ENCODE measurements around the gene CGB1. TPM values are rescaled to one million over a fixed set of nuclear protein-coding genes. Genes with fewer than 3 reads are reported as not detected.
"Not testable (repeated sequence)": the region's sequence is repeated elsewhere in the genome, so short reads cannot be mapped to it uniquely, and the experiment has no call there.

CGB1 gene
- total RNA-seq (not detected), polyA plus RNA-seq (not detected)

DNA sequence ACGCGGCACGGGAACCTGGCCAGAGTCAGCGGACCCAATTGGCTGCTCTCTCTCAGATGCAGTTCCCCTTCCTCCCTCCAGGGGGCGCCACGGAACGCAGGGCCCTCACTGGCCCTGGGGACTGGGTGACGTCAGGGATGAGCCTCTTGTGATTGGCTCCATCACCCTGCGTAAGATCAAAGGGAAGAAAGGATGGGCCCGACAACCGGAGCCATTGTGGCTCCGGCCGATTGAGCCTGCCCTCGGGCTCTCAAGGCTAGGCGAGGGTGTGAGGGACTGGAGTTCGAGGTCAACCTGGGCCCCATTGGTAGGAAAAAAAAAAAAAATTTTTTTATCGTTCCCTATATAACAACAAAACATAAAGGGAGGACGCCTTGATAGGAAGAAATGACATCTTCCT, at the start of gene CGB1:
Gene CGB1, minus strand, starts transcription at position 81 of the 400 bp plus-strand sequence. CDS start 184 bp downstream, outside the sequence.
- intact Hi-C loops (cut with micrococcal nuclease); CTCF ChIA-PET (ENCODE audit: partially characterized antibody); H3K9me3 Mint-ChIP-seq: not testable (repeated sequence)

DNA sequence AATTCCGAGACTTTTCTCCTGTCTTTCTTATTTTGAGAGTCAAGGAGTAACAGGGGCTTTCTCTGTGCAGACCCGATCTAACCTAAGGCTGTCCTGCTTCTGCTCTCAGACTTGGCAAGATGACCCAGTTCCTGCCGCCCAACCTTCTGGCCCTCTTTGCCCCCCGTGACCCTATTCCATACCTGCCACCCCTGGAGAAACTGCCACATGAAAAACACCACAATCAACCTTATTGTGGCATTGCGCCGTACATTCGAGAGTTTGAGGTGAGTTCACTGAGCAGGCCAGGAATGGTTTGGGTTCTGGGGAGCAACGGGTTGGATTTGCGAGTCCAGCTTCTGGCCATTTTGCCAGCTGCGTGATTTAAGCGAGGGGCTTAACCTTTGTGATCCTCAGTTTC, 49.6 kb upstream of the CGB1 start:
- intact Hi-C loops (cut with micrococcal nuclease) = loop anchor here (5.0 kb wide), 1 partner anchor 41 kb away; no protein-coding TSS in a partner anchor
- Histone ChIP-seq H3K27me3 (ENCODE audit: insufficient read depth, low read length) (no peaks in the 10 kb centered on the region), H3K36me3 (ENCODE audit: insufficient read depth, low read length) (peaks cover 16% of the 10 kb centered on the region), H3K9me3 (ENCODE audit: control insufficient read depth in 1 of 2, low read length in 2 of 2) (no peaks in the 10 kb centered on the region), H3K4me1 (ENCODE audit: insufficient read depth, low read length) (peaks cover 32% of the 10 kb centered on the region), H3K27ac (ENCODE audit: low read depth, low read length) (peak overlapping the region; percentile 81), H3K4me3 (ENCODE audit: low read length in 2 of 2) (peak overlapping the region; percentile 72 to 95)
- Mint-ChIP-seq H3K27me3 (peaks cover 0 to 3% of the 10 kb centered on the region in 2 donors), H3K27ac (peak overlapping the region; percentile 88 to 98 (median 93)), H3K36me3 (peaks cover 22 to 43% of the 10 kb centered on the region in 2 donors), H3K4me3 (peak overlapping the region; percentile 82 to 96 (median 94)), H3K9me3 (peaks cover 0 to 2% (median 0%) of the 10 kb centered on the region in 8 donors), H3K4me1 (peaks cover 23 to 54% (median 38%) of the 10 kb centered on the region in 4 donors)
- no peak for DNase-seq
- POLR2A ChIA-PET (ENCODE audit: partially characterized antibody) = interaction anchor here (0.8 to 1.1 kb wide), 2 partner anchors 9 to 11 kb away, joined by 3 to 4 read pairs; no protein-coding TSS in a partner anchor
- CTCF ChIA-PET (ENCODE audit: partially characterized antibody) = interaction anchor here (1.0 to 3.9 kb wide), 3 partner anchors 12 to 113 kb away, joined by 3 to 28 read pairs (median 4); no protein-coding TSS in a partner anchor

More for the DNA sequence above, at the start of gene CGB1:
- H3K4me1 Mint-ChIP-seq; H3K36me3 ChIP-seq (ENCODE audit: insufficient read depth, low read length); H3K27me3 ChIP-seq (ENCODE audit: insufficient read depth, low read length); H3K36me3 Mint-ChIP-seq; H3K4me3 Mint-ChIP-seq; POLR2A ChIA-PET (ENCODE audit: partially characterized antibody); H3K9me3 ChIP-seq (ENCODE audit: control insufficient read depth in 1 of 2, low read length in 2 of 2); H3K27ac Mint-ChIP-seq; H3K4me3 ChIP-seq (ENCODE audit: low read length in 2 of 2); H3K4me1 ChIP-seq (ENCODE audit: insufficient read depth, low read length); H3K27ac ChIP-seq (ENCODE audit: low read depth, low read length); H3K27me3 Mint-ChIP-seq: not testable (repeated sequence)
- peak in 2 of 5 donors; percentile 24 to 42 for DNase-seq

DNA sequence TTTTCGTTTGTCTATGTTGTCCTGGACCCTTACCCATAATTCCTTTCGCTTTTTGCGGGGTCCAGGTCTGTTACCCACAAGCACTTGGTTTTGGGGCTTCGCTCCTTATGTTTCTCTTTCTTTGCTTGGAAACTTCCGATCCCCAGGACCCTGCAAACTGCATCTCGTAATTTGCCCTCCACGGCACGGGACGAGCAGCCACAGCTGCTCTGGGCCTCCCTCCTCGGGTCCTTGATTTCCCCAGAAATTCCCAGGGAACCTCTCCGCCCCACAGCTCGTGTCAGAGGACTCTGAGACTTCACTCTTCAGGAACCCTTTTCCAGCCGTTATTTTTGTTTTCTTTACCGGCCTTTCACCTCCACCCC, 49.2 kb upstream of the CGB1 start:
- peak overlapping the region; percentile 82 to 96 (median 94) for H3K4me3 Mint-ChIP-seq
- DNase-seq = no peak
- Histone ChIP-seq H3K4me3 (ENCODE audit: low read length in 2 of 2) (peak overlapping the region; percentile 72 to 95), H3K36me3 (ENCODE audit: insufficient read depth, low read length) (peaks cover 11% of the 10 kb centered on the region), H3K9me3 (ENCODE audit: control insufficient read depth in 1 of 2, low read length in 2 of 2) (no peaks in the 10 kb centered on the region), H3K27ac (ENCODE audit: low read depth, low read length) (peak overlapping the region; percentile 81), H3K4me1 (ENCODE audit: insufficient read depth, low read length) (peaks cover 32% of the 10 kb centered on the region), H3K27me3 (ENCODE audit: insufficient read depth, low read length) (no peaks in the 10 kb centered on the region)
- ChIA-PET CTCF (ENCODE audit: partially characterized antibody) (interaction anchor here (3.9 kb wide), 1 partner anchor 12 kb away, joined by 28 read pairs; no protein-coding TSS in a partner anchor), POLR2A (ENCODE audit: partially characterized antibody) (interaction anchor here (0.8 kb wide), 1 partner anchor 12 kb away, joined by 3 read pairs; no protein-coding TSS in a partner anchor)
- H3K36me3 Mint-ChIP-seq = peaks cover 21 to 39% of the 10 kb centered on the region in 2 donors
- peaks cover 0 to 2% (median 0%) of the 10 kb centered on the region in 8 donors for H3K9me3 Mint-ChIP-seq
- H3K27ac Mint-ChIP-seq = peak overlapping the region; percentile 88 to 98 (median 93)
- intact Hi-C loops (cut with micrococcal nuclease) = loop anchor here (1.0 to 5.0 kb wide), 4 partner anchors 28 to 467 kb away; partner anchors contain the start of genes GYS1, LIN7B, RPL18 and RUVBL2
- H3K4me1 Mint-ChIP-seq = peaks cover 22 to 52% (median 36%) of the 10 kb centered on the region in 4 donors
- H3K27me3 Mint-ChIP-seq = peaks cover 0 to 3% of the 10 kb centered on the region in 2 donors

DNA sequence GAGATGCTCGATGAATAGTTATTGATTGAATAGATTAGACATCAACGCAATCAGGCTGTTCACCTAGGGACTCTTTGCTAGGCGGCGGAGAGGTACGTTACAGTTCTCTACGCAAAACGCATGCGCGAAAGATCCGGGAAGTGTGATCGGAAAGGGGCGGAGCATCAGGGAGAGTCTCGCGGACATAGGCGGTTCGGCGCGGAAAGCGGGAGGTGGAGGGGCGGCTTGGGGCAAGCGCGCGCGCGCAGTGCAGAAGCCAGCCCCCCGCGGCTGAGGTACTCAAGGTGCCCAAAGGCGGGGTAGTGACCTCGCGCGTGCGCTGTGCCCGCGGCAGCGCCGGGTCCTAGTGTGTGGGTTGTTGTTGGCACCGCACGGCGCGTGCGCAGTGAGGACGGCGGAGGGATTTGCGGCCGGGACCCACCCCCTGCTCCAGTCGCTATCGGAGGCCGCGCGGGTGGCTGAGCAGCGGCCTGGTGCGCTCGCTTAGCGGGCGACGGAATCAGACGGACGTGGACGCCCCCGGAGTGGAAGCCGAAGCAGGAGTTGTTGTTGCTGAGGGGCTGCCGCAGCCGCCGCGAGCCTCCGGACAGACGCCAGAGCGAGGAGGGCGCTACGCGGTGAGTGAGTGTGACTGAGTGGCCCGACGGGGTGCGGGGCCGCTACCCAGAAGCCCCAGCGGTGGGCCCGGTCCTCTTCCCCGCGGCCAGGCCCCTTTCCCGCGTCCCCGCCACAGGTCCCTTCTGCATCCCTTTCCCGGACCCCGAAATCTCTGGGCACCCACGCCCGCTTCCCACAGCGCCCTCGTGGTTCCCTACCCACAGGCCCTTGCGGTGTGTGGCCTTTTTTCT, 48.5 kb upstream of the CGB1 start, which contains the start of gene SNRNP70:
Gene SNRNP70, plus strand, starts transcription at position 432 of the 848 bp plus-strand sequence. CDS start 964 bp downstream, outside the sequence.
- Histone ChIP-seq H3K4me3 (ENCODE audit: low read length in 2 of 2) (peak within 1 kb of the TSS; percentile 72 to 95), H3K27me3 (ENCODE audit: insufficient read depth, low read length) (no peaks in the 10 kb centered on the region), H3K27ac (ENCODE audit: low read depth, low read length) (peak within 1 kb of the TSS; percentile 81), H3K9me3 (ENCODE audit: control insufficient read depth in 1 of 2, low read length in 2 of 2) (no peaks in the 10 kb centered on the region), H3K4me1 (ENCODE audit: insufficient read depth, low read length) (peaks cover 32% of the 10 kb centered on the region), H3K36me3 (ENCODE audit: insufficient read depth, low read length) (peaks cover 5% of the 10 kb centered on the region)
- peak; percentile 99 to 100 (median 100) for DNase-seq
- peaks cover 0 to 3% of the 10 kb centered on the region in 2 donors for H3K27me3 Mint-ChIP-seq
- ChIA-PET CTCF (ENCODE audit: partially characterized antibody) (interaction anchor here (3.9 kb wide), 1 partner anchor 13 kb away, joined by 28 read pairs; no protein-coding TSS in a partner anchor), POLR2A (ENCODE audit: partially characterized antibody) (no interaction called here)
- peaks cover 0 to 2% (median 0%) of the 10 kb centered on the region in 8 donors for H3K9me3 Mint-ChIP-seq
- peak within 1 kb of the TSS; percentile 82 to 96 (median 94) for H3K4me3 Mint-ChIP-seq
- peaks cover 15 to 33% of the 10 kb centered on the region in 2 donors for H3K36me3 Mint-ChIP-seq
- peaks cover 22 to 46% (median 32%) of the 10 kb centered on the region in 4 donors for H3K4me1 Mint-ChIP-seq
- intact Hi-C loops (cut with micrococcal nuclease) = loop anchor here (1.0 to 5.0 kb wide), 4 partner anchors 29 to 466 kb away; partner anchors contain the start of genes GYS1, LIN7B, RPL18 and RUVBL2
- H3K27ac Mint-ChIP-seq = peak within 1 kb of the TSS; percentile 88 to 98 (median 93)

DNA sequence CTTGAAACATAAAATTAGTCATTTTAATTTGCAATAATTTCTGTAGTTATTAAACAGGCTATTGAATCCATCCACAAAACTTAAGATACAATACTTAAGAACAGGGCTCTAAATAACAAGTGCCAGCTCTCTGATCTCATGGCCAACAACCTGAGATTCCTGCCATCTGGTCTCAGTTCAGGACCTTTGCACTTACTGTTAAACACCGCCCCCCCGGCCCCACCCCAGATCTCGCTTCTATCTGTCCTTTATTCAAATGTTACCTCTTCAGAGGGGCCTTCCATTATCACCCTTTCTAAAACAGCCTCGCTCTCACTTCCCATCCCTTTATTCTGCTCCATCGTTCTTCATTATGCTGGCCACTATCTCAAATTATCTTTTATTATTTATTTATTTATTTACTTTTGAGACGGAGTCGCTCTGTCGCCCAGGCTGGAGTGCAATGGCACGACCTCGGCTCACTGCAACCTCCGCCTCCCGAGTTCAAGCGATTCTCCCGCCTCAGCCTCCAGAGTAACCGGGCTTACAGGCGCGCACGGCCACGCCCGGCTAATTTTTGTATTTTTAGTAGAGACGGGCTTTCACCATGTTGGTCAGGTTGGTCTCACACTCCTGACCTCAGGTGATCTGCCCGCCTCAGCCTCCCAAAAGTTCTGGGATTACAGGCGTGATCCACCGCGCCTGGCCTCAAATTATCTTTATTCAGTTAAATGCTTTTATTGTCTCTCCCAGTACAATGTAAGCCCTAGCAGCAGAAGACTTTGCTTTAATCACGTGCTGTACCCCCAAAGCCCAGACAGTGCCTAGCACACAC, 47.7 kb upstream of the CGB1 start:
- POLR2A ChIA-PET (ENCODE audit: partially characterized antibody) = no interaction called here

DNA sequence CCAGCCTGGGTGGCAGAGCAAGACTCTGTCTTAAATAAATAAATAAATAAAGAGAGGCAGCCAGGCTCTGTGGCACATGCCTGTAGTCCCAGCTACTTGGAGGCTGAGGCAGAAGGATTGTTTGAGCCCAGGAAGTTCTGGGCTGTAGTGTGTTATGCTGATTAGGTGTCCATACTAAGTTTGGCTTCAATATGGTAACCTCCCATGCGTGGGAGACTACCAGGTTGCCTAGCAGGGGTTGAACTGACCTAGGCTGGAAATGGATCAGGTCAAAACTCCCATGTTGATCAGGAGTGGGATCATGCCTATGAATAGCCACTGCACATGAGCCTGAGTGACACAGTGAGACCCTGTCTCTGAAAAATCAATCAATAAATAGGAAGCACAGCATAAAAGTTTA, 44.6 kb upstream of the CGB1 start:
- peaks cover 0 to 2% (median 0%) of the 10 kb centered on the region in 8 donors for H3K9me3 Mint-ChIP-seq
- Histone ChIP-seq H3K9me3 (ENCODE audit: control insufficient read depth in 1 of 2, low read length in 2 of 2) (no peaks in the 10 kb centered on the region), H3K4me3 (ENCODE audit: low read length in 2 of 2) (no peak overlapping the region), H3K27me3 (ENCODE audit: insufficient read depth, low read length) (no peaks in the 10 kb centered on the region), H3K36me3 (ENCODE audit: insufficient read depth, low read length) (no peaks in the 10 kb centered on the region), H3K27ac (ENCODE audit: low read depth, low read length) (no peak overlapping the region), H3K4me1 (ENCODE audit: insufficient read depth, low read length) (peaks cover 10% of the 10 kb centered on the region)
- ChIA-PET POLR2A (ENCODE audit: partially characterized antibody) (no interaction called here), CTCF (ENCODE audit: partially characterized antibody) (interaction anchor here (1.0 kb wide), 1 partner anchor 17 kb away, joined by 3 read pairs; no protein-coding TSS in a partner anchor)
- no peak for DNase-seq
- H3K27me3 Mint-ChIP-seq = peaks cover 3 to 5% of the 10 kb centered on the region in 2 donors
- intact Hi-C loops (cut with micrococcal nuclease) = no loop called here
- H3K27ac Mint-ChIP-seq = no peak overlapping the region
- no peak overlapping the region for H3K4me3 Mint-ChIP-seq
- H3K4me1 Mint-ChIP-seq = peaks cover 4 to 16% (median 13%) of the 10 kb centered on the region in 4 donors
- H3K36me3 Mint-ChIP-seq = peaks cover 0 to 13% of the 10 kb centered on the region in 2 donors

More for the DNA sequence above, 47.7 kb upstream of the CGB1 start:
- Mint-ChIP-seq H3K27me3 (peaks cover 0 to 3% of the 10 kb centered on the region in 2 donors), H3K4me3 (peak overlapping the region; percentile 82 to 96 (median 94)), H3K4me1 (peaks cover 20 to 42% (median 29%) of the 10 kb centered on the region in 4 donors), H3K27ac (peak overlapping the region; percentile 76 to 98 (median 93)), H3K9me3 (peaks cover 0 to 2% (median 0%) of the 10 kb centered on the region in 8 donors), H3K36me3 (peaks cover 13 to 31% of the 10 kb centered on the region in 2 donors)
- no peak for DNase-seq
- Histone ChIP-seq H3K27ac (ENCODE audit: low read depth, low read length) (peak overlapping the region; percentile 81), H3K36me3 (ENCODE audit: insufficient read depth, low read length) (no peaks in the 10 kb centered on the region), H3K4me3 (ENCODE audit: low read length in 2 of 2) (peak overlapping the region in 1 of 2 donors; percentile 95), H3K27me3 (ENCODE audit: insufficient read depth, low read length) (no peaks in the 10 kb centered on the region), H3K9me3 (ENCODE audit: control insufficient read depth in 1 of 2, low read length in 2 of 2) (no peaks in the 10 kb centered on the region), H3K4me1 (ENCODE audit: insufficient read depth, low read length) (peaks cover 32% of the 10 kb centered on the region)
- intact Hi-C loops (cut with micrococcal nuclease) = loop anchor here (1.0 to 5.0 kb wide), 4 partner anchors 30 to 465 kb away; partner anchors contain the start of genes GYS1, LIN7B, RPL18 and RUVBL2
- CTCF ChIA-PET (ENCODE audit: partially characterized antibody) = interaction anchor here (1.2 kb wide), 1 partner anchor 62 kb away, joined by 4 read pairs; no protein-coding TSS in a partner anchor

Data from CD4-positive, alpha-beta memory T cell (primary cell).